CMK (cell line): ENCODE results near the gene MYO19.
"Not testable (repeated sequence)": the region's sequence is repeated elsewhere in the genome, so short reads cannot be mapped to it uniquely, and the experiment has no call there.

ENCODE experiments used
- DNase-seq: peaks from one replicate; pipeline ENCODE4 v3.0.0-alpha.2; 2010; ENCODE audit warnings: low read depth

Gene MYO19

GRCh38 chr17:36501963-36502362 is 32.7 kb downstream of the MYO19 start:
- no peak for DNase-seq

- no peak for DNase-seq
These were observed 33.3 kb downstream of the MYO19 start for GRCh38 chr17:36501351-36501750.

DNA sequence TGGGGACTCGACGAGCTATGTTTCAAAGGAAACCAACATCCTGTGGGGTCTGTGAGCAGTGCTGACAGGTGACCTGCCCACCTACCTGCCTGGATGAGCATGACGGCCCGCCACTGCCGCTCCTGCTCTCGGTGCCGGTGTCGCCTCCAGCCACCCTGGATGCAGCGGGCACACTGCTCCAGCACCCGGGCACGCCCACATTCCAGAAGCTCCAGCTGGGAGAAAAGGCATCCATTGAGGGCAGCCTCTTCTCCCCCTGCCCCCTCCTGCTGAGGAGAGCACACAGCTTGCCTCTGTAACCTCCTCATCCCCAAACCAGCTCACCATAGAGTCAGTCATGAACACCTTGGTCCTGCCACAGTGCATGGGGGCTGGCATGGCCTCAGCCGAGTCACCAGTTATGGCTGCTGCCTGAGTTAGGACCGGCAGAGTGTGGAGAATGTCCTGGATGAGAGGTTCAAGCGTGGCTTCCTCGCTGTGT is 33.9 kb downstream of the MYO19 start:
- no peak for DNase-seq

DNA sequence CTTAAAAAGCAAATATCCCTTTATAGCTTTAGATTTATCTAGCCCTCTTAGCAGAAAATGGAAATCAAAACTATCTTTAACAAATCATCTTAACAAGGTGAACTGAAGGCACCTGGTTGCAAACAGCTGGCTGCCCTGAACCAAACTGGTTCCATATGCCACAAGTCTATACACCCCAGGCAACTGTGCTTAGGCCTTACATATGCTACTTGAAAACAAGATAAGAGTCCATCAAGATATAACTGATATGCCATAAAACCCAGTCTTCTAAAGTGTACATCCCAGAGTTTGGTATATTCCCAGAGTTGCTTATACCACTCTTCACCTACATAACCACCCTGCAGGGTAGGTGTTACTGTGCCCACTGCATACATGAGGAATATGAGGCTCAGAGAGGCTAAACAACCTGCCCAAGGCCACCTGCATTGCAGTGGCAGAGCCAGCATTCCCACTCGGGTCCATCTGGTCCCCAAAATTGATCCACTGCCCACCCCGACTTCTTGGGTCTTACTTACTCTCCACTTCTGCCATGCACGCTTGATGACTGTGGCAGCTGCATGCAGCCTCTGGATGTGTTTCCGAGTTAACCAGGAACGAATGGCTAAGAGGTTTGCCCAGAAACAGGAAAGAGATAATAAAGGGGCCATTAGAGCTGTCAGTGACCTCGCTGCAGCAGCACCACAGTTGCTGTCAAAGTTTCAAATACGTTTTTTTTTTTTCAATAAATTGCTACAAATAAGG is 35.9 kb downstream of the MYO19 start:
- DNase-seq = no peak

DNA sequence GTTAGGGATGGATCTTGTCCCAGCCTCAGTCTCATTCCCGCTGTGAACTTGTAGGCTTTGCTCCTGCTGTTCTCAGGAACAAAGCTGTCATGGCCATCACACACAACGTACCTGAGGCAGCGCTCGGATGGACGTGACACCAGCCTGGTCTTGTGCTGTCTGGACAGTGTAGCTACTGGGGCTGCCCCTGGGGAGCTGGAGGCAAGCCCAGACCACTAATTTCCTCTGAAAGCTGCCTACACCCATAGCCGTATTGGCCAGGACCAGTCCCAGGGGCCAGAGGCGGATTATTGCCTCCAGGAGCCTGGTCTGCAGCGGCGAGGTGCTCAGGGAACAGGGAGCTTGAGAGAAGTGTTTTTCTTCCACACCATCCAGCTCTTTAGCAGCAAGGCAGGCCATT is 36.5 kb downstream of the MYO19 start:
- no peak for DNase-seq

GRCh38 chr17:36496018-36496789 is 38.5 kb downstream of the MYO19 start:
- no peak for DNase-seq

DNA sequence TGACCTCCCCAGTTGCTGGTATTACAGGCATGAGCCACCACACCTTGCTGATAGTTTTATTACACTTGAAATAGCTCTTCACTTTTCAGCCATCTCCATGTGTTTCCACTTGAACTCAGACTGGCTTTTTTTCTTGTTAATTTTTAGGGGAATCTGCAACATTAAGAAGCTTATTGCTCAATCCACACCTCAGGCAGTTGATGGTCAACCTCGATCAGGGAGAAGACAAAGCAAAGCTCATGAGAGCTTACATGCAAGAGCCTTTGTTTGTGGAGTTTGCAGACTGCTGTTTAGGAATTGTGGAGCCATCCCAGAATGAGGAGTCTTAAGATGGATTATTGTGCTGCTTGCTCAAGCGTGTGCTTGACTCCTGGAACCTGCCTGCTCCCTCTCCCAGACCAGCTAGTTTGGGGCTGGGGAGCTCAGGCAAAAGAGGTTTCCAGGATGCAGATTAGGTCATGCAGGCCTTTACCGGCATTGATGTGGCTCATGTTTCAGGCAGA is 39.5 kb downstream of the MYO19 start:
- DNase-seq = no peak

DNA sequence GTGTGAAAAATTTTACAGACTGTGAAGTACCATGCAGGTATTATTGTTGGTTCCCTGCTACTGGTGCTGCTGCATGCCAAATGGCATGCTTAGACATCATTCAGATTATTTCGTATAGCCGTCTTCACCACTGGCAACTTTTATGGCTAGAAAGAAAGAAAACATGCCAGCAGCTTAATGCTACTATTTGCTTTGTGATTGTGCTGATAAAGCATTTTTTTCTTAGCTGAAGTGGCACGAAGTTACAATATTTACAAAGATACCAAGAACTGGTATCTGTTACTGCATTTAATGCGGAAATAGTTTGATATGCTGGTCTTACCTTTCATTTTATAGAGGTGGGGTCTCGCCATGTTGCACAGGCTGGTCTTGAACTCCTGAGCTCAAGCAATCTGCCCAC is 40.0 kb downstream of the MYO19 start:
- no peak for DNase-seq

DNA sequence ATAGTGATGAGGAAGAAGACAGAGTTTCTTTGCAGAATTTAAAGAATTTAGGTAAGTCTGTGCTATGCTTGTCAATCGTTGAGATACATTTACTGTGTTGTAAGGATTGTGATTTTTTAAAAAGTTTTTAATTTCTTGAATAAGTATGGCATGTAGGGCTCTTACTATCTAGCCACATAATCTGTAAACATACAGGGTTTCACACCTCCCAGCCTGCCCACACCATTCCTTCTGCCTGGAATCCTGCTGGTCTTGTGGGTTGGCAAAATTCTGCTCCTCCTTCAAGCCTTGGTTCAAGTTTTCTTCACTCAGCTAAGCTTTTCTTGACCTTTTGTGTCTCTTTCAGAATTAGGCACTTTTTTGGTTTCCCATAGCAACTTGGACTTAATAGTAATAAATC is 40.7 kb downstream of the MYO19 start:
- DNase-seq = no peak

DNA sequence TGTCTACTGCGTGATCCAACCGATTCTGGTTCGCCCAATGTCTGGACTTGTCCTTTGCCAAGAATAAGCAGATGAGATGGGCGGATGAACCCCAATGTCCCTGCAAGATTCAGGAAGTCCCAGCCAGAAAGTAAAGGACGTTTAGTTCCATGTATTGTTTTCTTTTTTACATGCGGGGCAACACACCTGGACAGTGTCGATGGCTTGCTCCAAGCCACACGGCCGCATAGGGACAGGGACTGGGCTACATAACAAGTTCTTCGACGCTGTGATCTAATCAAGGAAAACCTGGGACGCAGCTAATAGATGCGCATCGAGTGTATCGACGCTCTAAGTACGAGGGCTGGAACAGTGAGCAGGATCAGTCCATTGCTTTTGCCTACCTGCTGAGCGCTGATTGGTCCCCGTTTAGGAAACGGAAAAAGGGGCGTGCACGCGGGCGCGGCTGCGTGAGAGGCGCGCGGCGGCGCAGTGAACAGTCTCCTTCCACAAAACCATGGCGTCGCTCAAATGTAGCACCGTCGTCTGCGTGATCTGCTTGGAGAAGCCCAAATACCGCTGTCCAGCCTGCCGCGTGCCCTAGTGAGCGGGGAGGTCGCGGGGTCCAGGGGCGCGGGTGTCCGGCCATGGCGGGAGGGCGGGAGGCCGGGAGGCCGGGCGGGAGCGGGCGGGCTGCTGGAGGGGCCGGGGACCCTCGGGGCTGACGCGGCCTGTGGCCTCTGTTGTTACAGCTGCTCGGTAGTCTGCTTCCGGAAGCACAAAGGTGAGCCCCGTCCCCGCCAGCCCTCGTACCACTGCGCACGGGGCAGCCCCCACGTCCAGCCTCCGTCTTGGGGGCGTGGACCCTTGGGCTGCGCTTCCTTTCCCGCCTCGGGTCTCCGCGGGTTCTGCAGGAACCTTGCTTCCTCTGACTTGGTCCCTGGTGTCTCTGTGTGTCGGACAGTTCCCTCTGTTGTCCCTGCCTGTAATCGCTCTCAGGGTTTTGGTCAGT is 48.2 kb downstream of the MYO19 start, which contains the start of gene ZNHIT3:
TSS of gene ZNHIT3 (plus strand) at position 478 of the 991 bp plus-strand sequence. CDS start at position 497, 19 bp downstream.
- peak; percentile 87 for DNase-seq

- no peak for DNase-seq
These were observed 48.9 kb downstream of the MYO19 start for GRCh38 chr17:36485805-36486203.

GRCh38 chr17:36485027-36485426 is 49.6 kb downstream of the MYO19 start:
- no peak for DNase-seq

- not testable (repeated sequence) for DNase-seq
These were observed 50.6 kb downstream of the MYO19 start for GRCh38 chr17:36484021-36484420.

- DNase-seq = peak; percentile 70
These were observed 51.8 kb downstream of the MYO19 start for GRCh38 chr17:36482611-36483504.

GRCh38 chr17:36481829-36482228 is 52.8 kb downstream of the MYO19 start:
- DNase-seq = no peak

GRCh38 chr17:36475346-36475970 is 59.2 kb downstream of the MYO19 start:
- DNase-seq = no peak

DNA sequence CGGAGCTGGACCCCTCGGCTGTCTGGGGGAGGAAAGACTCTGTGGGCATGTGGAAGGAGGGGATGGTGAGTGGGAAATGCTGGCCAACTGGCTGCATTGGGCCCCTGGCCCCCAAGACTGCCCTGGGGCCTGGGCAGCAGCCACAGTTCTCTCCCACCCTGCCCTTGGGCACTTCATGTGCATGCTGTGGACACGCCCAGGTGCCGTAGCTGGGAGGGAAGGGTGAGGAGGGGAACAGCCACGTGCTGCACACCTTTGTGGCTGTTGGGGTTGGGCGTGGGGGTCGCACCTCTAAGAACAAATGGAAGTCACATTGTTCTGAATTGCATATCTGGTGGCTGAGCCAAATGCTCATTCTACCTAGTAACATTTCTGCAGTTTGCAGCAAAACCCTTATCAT is 60.1 kb downstream of the MYO19 start:
- no peak for DNase-seq

DNA sequence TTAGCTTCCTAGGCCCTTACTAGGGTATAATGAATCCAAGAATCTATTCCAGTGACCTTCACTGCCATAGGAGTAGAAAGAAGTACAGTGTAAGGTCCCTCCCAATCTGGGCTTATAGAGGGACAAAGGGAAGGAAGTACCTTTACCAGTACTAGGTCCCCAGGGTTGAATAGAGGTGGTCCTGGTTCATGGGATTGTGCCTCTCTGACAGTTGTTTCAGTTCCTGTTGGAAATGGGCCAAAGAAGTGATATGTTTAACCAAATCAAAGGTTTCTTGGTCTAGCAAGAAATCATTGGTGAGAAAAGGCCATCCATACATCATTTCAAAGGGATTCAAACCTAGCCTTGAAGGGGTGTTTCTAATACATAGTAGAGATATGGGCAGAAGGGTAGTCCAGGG is 64.2 kb downstream of the MYO19 start:
- DNase-seq = no peak

- DNase-seq = no peak
These were observed 64.9 kb downstream of the MYO19 start for GRCh38 chr17:36469733-36470132.

- no peak for DNase-seq
These were observed 65.6 kb downstream of the MYO19 start for GRCh38 chr17:36468903-36469635.
